GM12872 (cell line): ENCODE data around the gene MAN2B2.

Experiments
- TF ChIP-seq, protein P1 (sequence below): IDR thresholded peaks from 3 replicates; pipeline ENCODE4 v1.5.1; 2011; ENCODE audit warnings: low read depth, mild to moderate bottlenecking, low read length, moderate library complexity; ENCODE audit not compliant: insufficient read depth

Gene MAN2B2

DNA sequence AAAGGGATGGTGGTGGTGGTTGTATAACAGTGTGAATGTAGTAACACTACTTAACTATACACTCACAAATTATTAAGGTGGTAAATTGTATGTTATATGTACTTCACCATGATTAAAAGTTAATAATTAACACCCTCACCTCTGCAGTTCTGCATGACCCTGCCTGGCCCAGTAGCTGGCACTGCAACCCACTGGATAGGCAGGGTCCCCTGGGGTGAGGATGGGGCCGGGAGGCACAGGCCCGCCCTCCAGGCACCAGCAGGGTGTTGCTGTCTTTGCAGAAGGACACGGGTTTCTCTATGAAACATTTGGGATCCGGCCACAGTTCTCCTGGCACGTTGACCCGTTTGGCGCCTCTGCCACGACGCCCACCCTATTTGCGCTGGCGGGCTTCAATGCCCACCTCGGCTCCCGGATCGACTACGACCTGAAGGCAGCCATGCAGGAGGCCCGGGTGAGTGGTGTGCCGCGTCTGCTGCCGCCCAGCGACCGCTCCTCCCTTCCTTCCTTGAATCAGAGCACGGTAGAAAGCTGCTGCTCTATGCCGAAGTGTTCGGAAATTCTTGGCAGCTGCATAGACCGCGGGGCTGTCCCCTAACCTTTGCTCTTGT lies 11.8 kb downstream of the MAN2B2 start:
- TF ChIP-seq, protein P1, sequence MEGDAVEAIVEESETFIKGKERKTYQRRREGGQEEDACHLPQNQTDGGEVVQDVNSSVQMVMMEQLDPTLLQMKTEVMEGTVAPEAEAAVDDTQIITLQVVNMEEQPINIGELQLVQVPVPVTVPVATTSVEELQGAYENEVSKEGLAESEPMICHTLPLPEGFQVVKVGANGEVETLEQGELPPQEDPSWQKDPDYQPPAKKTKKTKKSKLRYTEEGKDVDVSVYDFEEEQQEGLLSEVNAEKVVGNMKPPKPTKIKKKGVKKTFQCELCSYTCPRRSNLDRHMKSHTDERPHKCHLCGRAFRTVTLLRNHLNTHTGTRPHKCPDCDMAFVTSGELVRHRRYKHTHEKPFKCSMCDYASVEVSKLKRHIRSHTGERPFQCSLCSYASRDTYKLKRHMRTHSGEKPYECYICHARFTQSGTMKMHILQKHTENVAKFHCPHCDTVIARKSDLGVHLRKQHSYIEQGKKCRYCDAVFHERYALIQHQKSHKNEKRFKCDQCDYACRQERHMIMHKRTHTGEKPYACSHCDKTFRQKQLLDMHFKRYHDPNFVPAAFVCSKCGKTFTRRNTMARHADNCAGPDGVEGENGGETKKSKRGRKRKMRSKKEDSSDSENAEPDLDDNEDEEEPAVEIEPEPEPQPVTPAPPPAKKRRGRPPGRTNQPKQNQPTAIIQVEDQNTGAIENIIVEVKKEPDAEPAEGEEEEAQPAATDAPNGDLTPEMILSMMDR: no peak

DNA sequence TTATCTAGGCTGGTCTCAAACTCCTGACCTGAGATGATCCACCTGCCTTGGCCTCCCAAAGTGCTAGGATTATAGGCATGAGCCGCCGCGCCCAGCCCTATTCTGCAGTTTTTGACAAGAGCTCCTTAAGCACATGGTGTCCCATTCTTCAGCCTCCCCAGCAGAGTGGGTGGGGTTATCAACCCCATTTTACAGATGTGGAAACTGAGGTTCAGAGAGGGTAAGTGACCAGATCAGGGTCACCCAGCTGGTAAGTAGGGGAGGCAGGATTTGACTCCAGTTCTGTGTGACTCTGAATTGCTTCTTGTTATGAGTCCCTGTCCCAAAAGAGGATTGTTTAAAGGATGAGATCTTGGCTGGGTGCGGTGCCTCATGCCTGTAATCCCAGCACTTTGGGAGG lies 14.5 kb downstream of the MAN2B2 start:
- TF ChIP-seq, protein P1: no peak

DNA sequence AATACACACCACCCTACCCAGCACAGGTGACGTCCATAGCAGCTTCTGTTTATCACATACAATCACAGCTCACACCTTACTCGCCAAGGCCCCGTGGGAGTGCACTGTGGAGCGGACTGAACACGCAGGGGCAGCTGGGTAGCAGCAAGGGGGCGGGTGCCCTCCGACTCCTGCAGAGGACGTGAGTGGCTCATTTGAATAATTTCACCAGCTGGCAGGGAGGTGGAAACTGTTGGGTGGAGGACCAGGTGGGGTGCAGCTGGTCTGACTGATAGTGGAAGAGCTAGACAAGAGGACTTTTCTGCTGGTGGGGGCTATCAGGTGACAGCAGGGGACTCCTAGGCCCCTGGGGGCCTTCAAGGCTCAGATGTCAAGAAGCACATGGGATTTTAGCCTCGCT lies 16.3 kb downstream of the MAN2B2 start:
- TF ChIP-seq, protein P1: no peak

DNA sequence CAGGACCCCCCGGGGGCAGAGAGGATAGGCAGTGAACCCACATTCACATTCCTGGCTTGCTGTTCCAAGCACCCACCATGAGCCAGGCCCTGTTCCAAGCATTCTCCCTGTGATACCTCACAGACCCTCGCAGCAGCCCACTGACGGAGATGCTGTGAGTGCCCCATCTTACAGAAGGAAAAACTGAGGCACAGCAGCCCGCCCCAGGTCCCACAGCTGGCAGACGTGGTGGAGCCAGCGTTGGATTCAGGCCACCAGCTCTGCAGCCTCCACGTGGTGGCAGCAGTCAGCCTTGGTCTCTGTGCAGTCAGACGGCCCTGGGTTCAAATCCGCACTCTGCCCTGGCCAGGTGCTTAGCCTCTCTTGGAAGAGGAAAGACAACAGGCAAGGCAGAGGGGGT lies 16.8 kb downstream of the MAN2B2 start:
- TF ChIP-seq, protein P1: 0 out of 3 replicates have a peak, but pooled peaks have one; percentile 17

DNA sequence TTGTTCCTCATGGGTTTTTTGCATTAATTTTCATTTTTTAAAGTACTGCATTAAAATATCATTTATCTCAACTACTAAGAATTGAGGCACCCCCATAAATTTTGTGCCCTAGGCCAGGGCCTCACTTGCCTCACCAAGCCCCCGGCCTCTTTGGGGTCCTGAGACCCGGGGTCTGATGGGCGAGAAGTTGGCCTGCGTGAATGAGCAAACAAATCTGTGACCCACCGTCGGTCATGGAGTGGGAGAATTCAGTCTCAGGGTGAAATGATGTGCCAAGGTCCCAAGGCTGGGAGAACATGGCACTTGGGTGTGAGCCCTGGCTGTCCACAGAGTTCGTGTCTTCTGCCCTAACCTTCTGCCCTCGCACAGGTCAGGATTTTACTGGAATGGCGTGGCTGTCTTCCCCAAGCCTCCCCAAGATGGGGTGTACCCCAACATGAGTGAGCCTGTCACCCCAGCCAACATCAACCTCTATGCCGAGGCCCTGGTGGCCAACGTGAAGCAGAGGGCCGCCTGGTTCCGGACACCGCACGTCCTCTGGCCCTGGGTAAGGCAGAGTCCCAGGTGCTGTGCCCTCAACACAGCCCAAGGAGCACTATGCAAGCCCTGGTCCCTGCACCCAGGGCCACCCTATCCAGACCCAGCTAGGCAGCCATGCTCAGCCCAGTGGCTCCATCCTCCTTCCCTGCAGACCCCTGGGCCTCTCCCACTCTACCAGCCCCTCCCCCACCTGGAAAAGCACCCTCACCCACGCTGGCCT lies 18.0 kb downstream of the MAN2B2 start:
- TF ChIP-seq, protein P1: no peak

DNA sequence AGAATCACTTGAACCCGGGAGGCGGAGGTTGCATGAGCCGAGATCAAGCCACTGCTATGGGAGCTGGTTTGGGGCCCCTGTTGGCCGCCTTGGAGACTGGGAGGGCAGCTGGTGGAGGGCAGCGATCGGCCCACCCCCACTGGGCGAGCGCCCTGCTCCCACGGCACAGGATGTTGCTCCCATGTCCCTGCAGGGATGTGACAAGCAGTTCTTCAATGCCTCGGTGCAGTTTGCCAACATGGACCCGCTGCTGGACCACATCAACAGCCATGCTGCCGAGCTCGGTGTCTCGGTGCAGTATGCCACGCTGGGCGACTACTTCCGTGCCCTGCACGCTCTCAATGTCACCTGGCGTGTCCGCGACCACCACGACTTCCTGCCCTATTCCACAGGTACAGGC lies 19.4 kb downstream of the MAN2B2 start:
- TF ChIP-seq, protein P1: no peak

DNA sequence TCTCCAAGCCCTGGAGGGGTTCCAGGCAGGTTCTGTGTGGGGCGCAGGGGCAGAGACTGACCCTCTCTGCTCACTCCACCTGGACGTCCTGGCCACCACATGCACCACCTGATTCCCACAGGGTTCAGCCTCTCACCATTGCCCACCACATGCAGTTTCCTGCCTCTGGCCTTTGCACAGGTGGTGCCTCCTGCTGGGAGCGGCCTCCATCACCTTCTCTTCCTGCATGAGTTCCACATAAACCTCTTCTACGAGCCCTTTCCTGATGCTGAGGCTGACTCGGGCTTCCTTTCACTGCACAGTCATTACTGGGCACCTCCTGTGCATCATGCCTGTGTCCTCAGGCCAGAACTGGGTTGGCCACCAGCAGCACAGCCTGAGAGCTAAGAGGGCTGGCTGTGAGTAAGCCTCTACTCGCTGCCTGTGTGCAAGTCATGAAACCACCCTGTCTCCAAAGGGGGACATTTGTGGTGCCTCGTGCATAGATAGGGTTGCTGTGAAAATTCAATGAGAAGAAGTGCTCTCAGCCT lies 19.9 kb downstream of the MAN2B2 start:
- TF ChIP-seq, protein P1: no peak
